HG03039 (cell line): ENCODE results near the gene PISD.
"Not testable (repeated sequence)": the region's sequence is repeated elsewhere in the genome, so short reads cannot be mapped to it uniquely, and the experiment has no call there.

Experiments used
- ATAC-seq: cut with Tn5 transposase; IDR thresholded peaks from one replicate; pipeline ENCODE4 v1.9.1; 2021; ENCODE audit warnings: mild to moderate bottlenecking, moderate library complexity; ENCODE audit not compliant: unreplicated experiment

PISD gene

DNA sequence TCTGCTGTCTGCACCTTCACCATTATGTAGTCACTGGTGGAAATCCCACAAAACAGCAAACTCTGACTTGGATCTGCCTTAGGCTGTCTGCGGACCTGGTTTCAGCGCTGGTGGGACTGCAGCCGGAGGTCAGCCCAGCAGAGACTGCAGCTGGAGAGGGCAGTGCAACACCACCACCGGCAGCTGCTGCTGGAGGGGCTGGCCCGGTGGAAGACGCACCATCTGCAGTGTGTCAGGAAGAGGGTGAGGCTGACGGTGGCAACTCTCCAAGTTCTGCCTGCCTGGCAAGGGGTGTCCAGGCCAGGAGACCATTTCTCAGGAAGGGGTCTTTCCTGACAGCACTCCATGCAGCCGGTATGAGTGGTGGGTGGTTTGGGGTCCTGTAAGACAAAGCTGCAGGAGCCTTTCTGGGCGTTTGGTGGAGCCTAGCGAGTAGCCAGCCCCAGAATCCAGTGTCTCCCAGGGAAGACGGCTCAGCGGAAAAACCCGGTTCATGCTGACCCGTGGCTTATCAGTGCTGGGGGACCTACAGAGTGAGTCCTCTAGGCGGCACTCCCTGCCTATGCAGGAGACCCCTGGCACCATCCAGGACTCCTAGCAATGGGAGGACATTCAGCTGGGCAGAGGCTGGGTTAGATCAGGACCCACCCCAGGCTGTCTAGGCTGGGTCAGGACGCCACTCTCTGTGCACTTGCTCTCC is 50.8 kb downstream of the PISD start:
- ATAC-seq, result no peak

DNA sequence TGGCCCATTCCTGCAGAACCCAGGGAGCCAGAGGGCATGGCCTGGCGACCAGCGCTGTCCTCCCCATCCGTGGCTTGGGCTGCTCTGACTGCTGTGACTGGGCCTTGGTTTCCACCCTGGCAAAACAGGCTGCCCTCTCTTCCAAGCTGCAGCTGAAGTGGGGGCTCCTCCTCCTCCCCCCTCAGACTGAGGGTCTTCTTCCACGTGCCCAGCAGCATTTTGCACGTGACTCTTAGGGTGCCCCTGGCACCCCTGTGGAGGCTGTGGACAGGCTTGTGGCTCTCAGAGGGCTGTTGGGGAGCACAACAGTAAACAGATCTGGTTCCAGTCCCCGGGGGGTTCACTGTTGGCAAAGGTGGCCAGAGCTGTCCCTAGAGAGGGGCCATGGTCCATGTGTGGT is 51.4 kb downstream of the PISD start:
- ATAC-seq, result no peak

DNA sequence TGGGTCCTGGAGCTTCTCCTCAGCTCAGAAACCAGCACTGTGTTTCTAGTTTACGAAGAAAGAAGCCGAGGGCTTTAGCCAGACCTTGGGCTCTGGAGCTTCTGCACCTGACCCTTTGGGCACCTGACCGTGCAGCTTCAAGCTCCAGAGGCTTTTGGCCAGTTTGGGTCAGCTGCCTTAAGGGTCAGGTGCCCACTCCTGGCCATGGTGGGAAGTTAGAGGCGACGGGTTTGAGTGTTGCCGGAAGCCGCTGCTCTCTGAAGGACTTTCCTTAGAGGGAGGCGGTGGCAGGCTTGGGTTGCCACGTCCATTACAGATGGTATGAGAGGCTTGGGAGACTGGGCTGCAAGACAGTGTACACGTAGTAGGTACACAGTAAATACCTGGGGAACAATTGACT is 52.3 kb downstream of the PISD start:
- no peak for ATAC-seq

DNA sequence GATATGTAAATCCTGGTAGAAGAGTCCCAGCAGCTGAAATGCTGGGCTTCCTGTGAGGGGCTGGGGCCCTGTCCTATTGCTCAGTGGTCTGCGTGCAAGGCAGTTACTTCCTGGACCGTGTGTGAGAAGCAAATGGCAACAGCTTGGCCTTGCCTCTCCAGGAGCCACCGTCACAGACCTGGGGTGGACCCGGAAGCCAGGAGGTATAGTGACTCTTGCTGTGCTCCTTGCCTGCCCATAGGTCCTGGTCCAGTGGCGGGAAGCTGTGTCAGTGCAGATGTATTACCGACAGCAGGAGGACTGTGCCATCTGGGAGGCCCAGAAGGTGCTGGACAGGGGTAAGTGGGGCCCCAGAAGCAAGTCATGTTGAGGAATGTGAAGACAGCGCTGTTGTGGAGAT is 54.3 kb downstream of the PISD start:
- no peak for ATAC-seq

DNA sequence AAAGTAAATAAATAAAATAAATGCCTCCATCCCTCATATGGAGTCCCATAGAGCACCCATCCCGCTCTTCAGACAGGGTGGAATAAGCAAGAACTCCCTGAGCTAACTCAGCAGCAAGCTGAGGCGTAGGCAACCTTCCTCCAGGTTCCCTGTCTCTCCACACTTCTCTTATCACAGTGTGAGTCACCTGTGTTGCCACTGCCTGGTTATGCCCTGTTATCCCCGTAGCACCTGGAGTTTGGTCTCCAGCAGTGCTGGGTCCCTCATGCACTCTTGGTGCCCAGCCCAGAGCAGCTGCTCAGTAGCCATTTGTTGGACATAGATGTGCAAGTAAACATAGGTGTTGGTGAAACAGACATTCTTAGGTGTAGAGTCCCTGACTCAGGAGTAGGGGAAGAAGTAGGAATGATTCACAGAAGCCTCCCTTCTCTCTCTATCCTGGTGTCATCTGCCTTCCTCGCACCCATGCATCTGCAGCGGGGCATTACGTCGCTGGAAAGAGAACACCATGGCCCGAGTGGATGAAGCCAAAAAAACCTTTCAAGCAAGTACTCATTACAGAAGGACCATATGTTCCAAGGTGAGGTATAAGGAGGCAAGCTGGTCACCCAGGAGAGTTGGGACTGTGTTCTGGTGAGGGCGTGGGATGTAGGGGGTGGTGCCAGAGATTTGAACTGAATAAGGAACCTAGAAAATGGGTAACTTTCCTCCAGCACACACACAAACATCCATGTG is 56.0 kb downstream of the PISD start:
- no peak for ATAC-seq

DNA sequence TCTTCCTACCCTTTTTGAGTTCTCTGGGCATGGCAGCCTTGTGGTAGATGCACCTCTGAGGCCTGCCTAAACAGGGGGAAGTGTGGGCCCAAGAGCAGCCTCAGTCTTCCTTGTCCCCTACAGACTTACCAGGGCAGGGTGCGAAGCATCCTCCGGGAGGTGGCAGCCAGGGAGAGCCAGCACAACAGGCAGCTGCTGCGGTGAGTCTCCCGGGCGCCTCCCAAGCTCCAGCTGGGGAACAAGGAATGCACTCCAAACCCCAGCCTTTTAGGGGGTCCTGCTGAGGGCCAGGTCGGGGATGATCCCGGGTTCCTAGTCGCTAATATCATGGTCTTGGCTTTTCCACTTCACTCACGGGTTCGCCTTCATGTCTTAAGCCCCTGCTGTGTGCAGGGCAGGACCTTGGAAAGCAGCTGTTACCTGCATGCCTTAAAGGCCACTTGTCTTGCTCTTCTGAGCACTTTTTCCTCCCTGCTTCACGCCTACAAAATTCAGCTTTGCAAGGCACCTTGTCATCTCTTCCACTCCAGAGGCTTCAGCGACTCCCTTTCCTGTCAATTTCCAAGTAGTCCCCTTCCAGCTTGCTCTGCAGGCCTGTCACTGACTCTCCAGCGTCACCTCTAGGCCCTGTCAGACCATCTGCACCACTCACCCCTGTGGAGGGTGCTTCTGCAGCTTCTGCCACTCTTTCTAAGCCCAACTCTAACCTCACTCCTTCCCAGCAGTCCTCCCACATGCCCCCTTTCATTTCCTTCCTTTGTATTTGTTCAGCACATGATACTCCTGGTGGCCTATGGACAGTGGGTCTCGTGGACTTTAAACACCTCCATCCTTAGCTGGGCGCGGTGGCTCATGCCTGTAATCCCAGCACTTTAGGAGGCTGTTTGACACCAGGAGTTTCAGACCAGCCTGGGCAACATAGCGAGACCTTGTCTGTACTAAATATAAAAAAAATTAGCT is 57.0 kb downstream of the PISD start:
- ATAC-seq, result no peak

DNA sequence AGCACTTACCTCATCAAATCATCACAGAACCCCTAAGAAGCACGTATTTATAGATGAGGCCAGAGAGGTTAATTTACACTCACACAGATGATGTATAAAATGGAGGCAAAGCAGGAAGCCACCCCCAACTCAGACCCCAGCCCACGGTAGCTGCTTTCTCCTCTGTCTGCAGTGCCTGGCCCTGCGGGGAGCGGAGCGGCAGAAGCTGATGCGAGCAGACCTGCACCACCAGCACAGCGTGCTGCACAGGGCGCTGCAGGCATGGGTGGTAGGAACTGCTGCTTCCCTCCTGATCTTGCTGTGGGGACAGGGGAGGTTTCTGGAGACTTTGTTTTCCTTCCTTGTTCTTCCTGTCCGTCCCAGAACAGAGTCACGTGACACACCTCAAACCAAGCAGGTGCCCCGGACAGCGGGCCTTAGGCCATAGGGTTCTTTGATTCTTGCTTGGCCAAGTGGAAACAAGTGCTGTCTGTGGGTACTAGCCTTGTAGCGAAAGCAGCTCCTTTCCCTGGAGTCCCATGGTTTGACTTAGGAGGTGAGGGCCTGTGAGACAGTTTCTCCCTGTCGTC is 57.8 kb downstream of the PISD start:
- no peak for ATAC-seq

DNA sequence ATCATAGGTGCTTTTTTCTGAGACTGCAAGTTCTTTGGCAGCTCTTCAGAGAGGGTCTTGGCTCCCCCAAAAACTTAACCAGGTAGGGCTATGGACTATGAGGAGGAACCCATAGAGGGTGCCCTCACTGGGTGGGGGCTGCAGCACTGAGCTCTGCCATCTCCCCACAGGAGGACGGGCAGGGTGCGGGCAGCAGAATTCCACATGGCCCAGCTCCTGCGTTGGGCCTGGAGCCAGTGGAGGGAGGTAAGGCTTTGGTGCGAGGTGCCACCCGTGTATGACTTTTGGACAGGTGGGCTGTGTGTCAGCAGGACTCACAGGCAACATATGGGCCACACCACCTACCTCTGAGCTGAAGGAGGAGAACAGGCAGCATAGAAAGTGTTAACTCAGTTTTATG is 58.4 kb downstream of the PISD start:
- no peak for ATAC-seq

DNA sequence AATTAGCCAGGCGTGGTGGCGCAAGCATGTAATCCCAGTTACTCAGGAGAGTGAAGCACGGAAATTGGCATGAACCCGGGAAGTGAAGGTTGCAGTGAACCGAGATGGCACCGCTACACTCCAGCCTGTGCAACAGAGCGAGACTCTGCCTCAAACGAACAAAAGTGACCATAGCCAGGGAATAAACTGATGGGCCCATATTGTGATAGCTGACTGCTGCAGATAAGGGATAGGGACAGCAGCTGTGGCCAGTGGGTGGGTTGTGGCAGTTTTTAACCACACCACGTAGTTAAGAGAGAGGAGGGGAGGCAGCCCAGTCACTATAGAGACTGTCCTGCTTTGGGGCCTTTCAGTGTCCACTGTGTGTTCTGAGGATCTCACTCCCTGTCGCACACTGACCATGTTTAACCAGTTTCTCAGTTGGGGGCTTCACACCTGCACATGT is 58.9 kb downstream of the PISD start:
- ATAC-seq, result no peak

DNA sequence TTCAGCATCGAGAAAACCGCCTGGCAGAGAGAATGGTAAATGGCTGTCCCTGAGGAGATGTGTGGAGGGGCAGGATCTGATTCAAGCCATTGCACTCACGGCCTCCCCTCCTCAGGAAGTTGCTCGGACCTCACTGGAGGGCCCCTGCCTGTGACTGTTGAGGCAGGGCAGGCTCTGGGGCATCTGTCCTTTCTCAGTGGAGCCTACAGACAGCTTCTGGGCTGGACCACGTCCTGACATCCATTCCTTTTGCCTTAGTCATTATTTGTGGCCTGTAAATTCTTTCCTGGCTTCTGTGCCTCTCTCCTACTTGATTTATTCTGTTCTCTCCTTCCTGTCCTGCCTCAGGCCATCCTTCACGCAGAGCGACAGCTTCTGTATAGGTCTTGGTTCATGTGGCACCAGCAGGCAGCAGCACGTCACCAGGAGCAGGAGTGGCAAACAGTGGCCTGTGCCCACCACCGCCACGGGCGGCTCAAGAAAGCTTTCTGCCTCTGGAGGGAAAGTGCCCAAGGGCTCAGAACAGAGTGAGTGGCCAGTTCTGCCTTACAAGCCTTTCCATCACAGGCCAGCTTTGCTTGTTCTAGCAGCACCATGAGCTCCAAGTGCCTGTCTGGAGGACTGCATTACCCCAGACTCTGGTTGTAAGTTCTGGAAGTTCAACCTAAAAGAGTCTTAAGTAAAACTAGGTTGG is 59.6 kb downstream of the PISD start:
- ATAC-seq, result no peak

DNA sequence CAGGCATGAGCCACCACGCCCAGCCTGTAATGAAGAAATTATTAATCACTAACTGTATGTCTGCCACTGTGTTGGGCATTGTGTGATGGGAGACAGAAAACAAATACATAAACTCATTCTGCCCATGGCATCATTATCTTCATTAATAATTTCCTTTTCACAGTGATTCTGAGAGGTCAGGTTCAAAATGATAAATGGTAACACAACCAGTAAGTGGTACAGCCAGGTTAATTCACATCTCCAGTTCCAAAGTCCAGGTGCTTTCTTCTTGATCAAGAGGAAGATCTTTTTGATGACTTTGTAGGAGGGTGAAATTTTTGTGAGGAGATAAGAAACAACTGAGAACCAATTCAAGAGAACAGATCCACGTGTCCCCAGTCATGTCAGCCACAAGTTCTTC is 66.7 kb downstream of the PISD start:
- ATAC-seq, result no peak

DNA sequence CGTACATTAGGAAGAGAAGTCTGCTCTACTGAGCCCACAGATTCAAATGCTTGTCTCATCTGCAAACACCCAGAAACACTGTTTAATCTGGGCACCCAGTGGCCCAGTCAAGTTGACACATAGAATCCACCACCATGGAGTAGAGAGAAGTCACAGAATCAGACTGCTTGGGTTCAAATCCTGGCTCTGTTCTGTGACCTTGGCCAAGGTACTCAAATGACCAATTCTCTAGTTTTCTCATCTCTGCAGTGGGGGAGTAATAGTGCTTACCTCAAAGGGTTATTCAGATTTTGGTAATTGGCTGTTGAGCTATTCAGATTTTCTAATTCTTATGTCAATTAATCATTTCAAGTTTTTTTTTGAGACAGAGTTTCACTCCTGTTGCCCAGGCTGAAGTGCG is 71.9 kb downstream of the PISD start:
- ATAC-seq, result not testable (repeated sequence)

DNA sequence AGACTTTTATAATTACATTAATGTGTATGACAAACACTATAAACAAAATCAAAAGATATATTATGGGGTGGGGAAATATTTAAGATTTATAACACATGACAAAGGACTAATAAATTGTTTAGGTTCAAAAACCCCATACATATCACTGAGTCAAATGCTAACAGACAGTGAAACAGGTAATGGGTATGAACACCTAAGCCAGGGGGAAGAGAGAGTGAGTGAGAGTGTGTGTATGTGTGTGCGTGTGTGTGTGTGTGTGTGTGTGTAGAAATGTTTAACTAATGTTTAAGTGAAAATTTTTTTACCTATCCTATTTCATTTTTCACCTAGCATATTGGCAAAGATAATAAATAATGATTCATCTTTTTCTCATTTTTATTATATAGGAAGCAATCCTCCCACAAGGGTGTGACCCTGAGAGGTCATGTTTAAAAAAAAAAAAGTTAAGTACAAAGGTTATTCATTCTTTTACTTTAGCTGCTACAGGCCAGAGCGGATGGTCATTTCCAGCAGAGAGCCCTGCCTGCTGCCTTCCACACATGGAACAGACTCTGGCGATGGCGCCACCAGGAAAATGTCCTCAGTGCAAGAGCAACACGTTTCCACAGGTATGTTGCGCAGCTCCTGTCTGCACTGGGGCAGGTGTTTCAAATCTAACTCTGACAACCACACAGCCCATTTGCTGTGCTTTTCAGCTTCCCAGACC is 72.9 kb downstream of the PISD start:
- no peak for ATAC-seq

DNA sequence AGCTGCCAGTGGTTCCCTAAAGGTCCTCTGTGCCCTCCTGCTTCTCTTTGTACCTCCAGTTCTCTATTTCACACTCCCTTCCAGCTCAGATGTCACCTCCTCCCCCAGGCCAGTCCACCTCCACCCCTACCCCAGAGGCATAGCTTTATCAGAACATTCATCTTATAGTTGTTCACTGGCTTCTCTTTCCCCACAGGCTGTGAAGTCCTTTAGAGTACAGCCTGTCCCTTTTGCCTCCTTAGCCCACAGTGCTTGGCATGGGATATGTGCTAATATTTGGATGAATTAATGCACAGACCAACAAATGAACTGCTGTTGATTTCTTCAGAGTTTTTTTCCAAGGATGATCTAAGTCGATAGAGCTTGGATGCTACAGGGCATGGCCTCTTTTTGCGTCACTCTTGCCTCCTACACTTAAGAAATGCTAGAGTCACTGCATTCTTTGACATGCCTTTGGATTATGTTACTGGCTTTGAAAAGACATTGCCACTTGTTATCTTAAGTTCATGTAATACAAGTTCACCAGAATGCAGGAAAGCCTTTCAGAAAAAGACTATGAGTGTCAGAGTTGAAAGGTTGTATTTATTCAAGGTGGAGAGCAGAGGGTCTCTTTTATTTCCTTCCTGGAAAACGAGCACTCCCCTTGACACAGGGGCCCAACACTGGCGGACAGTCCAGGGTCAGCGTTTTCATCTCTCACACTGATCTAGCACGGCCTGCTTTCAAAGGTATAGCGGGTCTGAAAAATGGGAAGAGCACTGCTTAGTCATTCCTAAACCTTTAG is 75.7 kb downstream of the PISD start:
- no peak for ATAC-seq

DNA sequence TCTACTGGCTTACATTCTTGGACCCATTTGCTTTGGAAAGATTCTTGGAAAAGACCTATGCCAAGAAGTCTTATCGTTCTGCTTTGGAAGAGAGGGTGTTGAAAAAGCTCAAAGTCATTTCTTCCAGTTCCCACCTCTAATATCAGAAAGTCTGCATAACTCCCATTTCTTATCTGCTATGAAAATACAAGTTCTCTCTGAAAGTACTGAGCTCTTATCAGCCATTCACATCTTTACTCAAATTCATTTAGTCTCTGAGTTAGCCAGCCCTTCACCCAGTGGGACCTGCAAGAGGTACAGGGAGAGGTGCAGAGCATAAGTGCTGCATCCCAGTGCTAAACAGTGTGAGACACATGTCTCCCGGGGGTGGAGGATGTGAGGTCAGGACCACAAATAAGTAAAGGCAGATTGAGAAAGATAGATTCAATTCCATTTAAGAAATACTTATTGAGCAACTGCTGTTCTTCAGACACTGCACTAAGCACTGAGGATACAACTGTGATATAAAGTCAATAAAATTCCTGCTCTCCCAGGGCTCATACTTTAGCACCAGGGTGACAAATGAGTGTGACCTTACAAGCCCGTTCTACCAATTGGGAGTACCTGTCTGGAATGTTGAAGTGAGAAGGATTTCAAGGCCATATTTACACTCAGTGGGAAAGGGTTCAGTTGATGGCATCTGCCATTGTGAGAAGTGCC is 76.7 kb downstream of the PISD start:
- ATAC-seq, result no peak

DNA sequence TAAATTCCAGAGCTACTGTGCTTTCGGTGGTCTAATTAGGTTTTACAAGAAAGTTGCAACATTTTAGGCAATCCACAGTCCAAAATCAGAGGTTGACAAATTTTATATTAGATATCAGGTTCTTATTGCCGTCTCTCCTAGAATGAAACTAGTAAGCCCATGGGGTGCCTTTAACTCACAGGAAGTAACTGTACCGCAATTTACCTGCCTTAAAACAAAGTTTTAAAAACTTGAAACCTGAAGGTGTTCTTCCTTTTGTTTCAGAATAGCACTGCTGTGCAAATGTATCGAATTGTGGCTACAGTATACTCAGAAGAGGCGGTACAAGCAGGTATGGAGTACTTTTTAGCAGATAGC is 77.2 kb downstream of the PISD start:
- ATAC-seq, result no peak

DNA sequence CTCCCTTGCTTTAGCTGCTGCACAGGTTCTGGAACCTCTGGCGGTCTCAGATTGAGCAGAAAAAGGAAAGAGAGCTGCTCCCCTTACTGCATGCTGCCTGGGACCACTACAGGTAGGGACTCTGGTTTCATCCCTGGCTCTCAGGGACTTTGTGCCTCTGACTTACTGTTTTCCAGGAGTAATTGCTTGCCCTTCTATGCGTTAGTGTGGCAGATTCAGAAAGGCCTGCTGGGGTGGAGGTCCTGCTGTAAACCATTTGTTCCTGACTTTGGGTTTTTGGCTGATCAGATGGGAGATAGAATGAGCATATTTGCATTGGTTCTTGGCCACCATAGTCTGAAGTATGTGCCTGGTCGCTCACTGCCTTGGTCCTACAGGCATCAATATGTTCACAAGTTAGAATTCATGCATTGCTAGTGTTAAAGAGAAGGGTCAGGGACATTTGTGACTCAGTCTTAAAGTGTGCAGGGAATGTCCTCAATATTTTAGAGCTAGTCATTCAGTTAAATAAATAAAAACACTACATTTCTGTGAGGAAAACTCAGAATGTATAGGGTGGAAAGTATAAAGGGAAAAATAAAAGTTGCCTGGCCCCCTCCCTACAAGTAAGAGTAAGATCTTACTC is 78.0 kb downstream of the PISD start:
- ATAC-seq, result no peak

DNA sequence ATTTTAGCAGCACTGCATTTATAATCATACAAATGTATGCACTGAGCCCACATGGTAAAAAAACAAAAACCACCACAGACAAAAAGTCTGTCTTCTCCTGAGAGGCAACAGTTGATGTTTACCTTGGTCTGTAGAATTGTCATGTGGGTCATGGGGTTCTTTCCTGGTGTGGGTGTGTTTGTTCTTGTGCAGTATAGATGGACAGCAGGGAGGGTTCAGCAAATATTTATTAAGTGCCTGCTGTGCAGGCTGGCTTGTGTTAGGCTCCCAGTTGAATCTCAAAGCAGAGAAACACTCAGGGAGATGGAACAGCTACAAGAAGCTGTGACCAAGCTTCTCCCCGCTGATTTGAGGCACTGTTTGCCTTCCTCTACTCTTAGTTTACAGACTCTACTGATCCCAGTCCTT is 82.2 kb downstream of the PISD start:
- no peak for ATAC-seq
